Stimulated activated naive CD4-positive, alpha-beta T cell (primary cell): ENCODE measurements around the gene PIK3CB.
"Not testable (repeated sequence)": the region's sequence is repeated elsewhere in the genome, so short reads cannot be mapped to it uniquely, and the experiment has no call there.

Experiments
- DNase-seq, 6 experiments: peaks; one replicate each; lab custom pipeline; 2025; lab: John Stamatoyannopoulos, UW

The PIK3CB gene

GRCh38 chr3:138681463-138682220 is 153.1 kb downstream of the PIK3CB start:
- DNase-seq: no peak

GRCh38 chr3:138680974-138681373 is 153.8 kb downstream of the PIK3CB start:
- not testable (repeated sequence) for DNase-seq

DNA sequence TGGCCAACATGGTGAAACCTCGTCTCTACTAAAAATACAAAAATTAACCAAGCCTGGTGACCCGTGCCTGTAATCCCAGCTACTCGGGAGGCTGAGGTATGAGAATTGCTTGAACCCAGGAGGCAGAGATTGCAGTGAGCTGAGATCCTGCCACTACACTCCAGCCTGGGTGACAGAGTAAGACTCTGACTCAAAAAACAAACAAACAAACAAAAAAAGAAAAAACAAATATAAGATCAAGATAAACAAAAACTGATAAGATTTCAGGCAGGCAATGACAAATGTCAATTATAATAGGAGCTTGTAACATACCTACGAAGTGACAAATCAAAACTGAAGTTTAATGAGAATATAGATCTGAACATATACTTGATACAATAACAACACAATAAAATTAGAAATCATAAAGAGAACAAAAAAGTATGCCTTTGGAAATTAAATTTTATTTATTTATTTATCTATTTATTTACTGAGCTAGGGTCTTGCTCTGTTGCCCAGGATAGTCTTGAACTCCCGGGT is 155.8 kb downstream of the PIK3CB start:
- DNase-seq: no peak

DNA sequence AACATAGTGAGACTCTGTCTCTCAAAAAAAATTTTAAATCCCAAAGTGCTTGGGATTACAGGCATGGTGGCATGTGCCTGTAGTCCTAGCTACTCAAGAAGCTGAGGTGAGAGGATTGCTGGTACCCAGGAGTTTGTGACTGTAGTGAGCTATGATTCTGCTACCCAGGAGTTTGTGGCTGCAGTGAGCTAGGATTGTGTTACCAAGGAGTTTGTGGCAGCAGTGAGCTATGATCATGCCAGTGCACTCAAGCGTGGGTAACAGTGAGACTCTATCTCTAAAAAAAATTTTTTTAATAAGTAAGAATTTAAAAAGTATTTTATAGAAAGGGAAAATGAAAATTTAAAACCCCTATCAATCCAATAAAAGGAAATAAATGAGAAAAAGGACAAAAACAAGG is 156.6 kb downstream of the PIK3CB start:
- DNase-seq: no peak

GRCh38 chr3:138675393-138675792 is 159.3 kb downstream of the PIK3CB start:
- no peak for DNase-seq

DNA sequence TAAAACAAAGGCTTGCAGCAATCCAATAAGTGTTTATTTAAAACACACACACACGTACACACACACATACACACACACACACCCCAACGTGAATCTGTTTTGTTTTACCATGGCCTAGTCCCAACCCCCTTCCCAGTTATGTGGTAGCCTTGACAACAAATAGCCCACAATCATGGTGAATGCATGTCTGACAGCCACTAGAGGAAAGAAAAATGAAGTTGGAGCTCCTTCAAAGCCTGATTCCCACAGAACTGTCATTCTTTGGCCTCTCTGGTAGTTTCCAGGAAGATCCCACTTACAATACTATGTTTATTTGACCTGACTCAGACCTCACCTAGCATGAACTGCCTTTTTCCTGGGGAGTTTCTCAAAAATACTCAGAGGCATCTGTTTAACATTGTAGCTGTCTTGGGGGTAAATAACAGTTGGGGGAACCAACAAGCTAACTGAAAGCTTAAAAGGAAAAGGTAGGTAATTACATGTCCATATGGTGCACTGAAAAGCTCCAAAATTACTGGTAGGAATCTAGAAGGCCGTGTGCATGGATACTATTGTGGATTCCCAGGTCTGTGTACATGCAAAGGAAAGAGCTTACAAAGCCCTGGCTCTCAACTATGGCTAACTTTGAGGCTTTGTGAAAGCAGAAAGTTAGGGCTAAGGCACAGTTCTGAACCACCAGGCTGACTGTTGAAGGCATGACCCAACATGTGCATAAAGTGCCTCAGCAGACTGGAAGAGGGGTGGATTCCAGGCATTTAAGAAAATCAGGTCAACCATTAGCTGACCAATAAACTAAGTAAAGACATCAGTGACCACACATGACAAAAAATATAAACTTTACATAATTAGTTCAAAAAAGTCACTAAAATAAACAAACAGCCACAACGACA is 160.8 kb downstream of the PIK3CB start:
- DNase-seq: no peak

DNA sequence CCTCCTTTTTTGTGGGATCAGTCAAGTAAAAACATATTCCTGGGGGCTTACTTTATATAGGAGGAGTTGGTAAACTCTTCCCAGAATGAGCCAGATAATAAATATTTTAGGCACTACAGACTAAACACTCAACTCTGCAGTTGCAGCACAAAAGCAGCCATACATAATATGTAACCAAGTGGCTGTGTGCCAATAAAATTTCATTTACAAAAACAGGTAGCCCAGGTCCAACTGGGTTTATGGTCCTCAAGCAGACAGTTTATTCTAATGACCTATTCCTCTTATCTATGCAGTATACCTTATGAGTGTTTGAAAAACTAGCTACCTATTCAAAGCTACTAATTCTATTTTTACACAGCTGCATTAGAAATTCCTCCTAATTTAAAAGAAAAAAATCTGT is 164.3 kb downstream of the PIK3CB start:
- DNase-seq: no peak

GRCh38 chr3:138668107-138668506 is 166.6 kb downstream of the PIK3CB start:
- DNase-seq: no peak

- no peak for DNase-seq
Observed at GRCh38 chr3:138657508-138657907, 177.2 kb downstream of the PIK3CB start.

- DNase-seq: no peak
Observed at GRCh38 chr3:138653567-138653966, 181.2 kb downstream of the PIK3CB start.

- no peak for DNase-seq
Observed at GRCh38 chr3:138649134-138649533, 185.6 kb downstream of the PIK3CB start.

GRCh38 chr3:138646513-138646912 is 188.2 kb downstream of the PIK3CB start:
- no peak for DNase-seq

DNA sequence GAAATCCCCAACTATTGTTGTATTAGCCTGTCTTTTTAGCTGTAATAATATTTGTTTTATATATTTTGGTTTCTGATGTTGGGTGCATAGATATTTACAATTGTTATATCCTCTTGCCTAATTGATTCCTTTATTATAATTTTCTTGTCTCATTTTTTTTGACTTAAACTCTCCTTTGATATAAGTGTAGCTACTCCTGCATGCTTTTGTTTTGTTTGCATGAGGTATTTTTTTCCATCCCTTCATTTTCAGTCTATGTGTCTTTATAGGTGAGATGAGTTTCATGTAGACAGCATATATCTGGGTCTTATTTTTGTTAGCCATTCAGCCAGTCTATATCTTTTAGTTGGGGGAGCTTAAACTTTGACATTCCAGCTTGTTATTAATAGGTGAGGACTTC is 188.7 kb downstream of the PIK3CB start:
- no peak for DNase-seq

DNA sequence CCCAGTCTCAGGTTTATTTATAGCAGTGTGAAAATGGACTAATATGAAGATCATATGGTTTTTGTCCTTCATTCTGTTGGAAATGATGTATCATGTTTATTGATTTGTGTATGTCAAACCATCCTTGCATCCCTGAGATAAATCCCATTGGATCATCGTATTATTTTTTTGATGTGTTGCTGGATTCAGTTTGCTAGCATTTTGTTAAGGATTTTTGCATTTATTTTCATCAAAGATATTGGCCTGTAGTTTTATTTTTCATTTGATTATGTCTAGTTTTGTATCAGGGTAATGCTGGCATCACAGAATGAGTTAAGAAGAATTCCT is 191.8 kb downstream of the PIK3CB start:
- DNase-seq: no peak

GRCh38 chr3:138642226-138642926 is 192.4 kb downstream of the PIK3CB start:
- DNase-seq: no peak

DNA sequence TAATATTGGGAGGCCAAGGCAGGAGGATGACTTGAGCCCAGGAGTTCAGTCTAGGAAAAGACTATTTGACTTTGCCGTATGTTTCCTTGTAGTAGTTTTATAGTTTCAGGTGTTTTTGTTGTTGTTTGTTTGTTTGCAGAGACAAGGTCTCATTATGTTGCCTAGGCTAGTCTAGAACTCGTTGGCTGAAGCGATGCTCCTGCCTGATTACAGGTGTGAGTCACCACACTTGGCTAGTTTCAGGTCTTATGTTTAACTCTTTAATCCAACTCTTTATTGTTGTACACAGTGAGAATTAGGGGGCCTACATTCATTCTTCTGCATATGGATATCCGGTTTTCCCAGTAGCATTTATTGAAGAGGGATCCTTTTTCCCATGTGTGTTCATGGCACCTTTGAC is 194.2 kb downstream of the PIK3CB start:
- DNase-seq: no peak

DNA sequence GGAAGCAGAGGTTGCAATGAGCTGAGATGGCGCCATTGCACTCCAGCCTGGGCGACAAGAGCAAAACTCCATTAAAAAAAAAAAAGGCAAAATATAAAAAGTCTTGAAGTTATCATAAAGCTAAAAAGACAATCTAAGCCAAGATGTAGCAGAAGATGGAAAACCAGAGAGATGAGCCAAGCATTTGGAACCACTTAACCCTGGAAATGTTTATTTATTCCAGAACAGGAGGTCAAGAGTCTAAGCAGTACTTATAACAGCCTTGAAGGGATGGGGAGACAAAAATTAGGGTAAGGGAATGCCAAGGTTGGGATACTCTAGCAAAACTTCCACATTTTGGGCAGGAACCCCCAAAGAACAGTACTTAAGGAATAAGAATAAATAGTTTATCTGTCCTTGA is 196.1 kb downstream of the PIK3CB start:
- DNase-seq: no peak

- no peak for DNase-seq
Observed at GRCh38 chr3:138629526-138629925, 205.2 kb downstream of the PIK3CB start.

GRCh38 chr3:138625707-138626365 is 208.9 kb downstream of the PIK3CB start:
- DNase-seq: no peak

GRCh38 chr3:138624518-138624917 is 210.2 kb downstream of the PIK3CB start:
- DNase-seq: no peak

- DNase-seq: no peak
Observed at GRCh38 chr3:138620431-138620830, 214.3 kb downstream of the PIK3CB start.

GRCh38 chr3:138615462-138615861 is 219.3 kb downstream of the PIK3CB start:
- no peak for DNase-seq
